Nephron progenitor cell (in vitro differentiated cells): ENCODE results near the gene CD48.
"Not testable (repeated sequence)": the region's sequence is repeated elsewhere in the genome, so short reads cannot be mapped to it uniquely, and the experiment has no call there.

Experiments used
- DNase-seq: peaks from one replicate; pipeline ENCODE4 v3.0.0; 2021
- H3K27ac Mint-ChIP-seq: 2 replicates; pipeline ENCODE4 v1.8.0; 2021; ENCODE audit warnings: mild to moderate bottlenecking, moderate library complexity, mixed read lengths
- H3K27me3 Mint-ChIP-seq: 2 replicates; pipeline ENCODE4 v1.8.0; 2021; ENCODE audit warnings: mild to moderate bottlenecking, low read depth, mixed read lengths; ENCODE audit not compliant: poor library complexity
- H3K36me3 Mint-ChIP-seq: 2 replicates; pipeline ENCODE4 v1.8.0; 2021; ENCODE audit warnings: low read depth, mixed read lengths
- H3K4me1 Mint-ChIP-seq: 2 replicates; pipeline ENCODE4 v1.8.0; 2021; ENCODE audit warnings: mixed read lengths
- H3K4me3 Mint-ChIP-seq: 2 replicates; pipeline ENCODE4 v1.8.0; 2021; ENCODE audit warnings: mild to moderate bottlenecking, moderate library complexity, mixed read lengths
- H3K9me3 Mint-ChIP-seq: 2 replicates; pipeline ENCODE4 v1.8.0; 2021; ENCODE audit warnings: mild to moderate bottlenecking, moderate library complexity, mixed read lengths
- CTCF ChIP-seq: fragments of 200-600 bp; sonication (generic); IDR thresholded peaks from 2 replicates; pipeline ENCODE4 v1.5.0; 2021; ENCODE audit warnings: antibody characterized with exemption

CD48 gene

GRCh38 chr1:160708801-160709200, 2.8 kb downstream of the CD48 start:
- H3K9me3 Mint-ChIP-seq = no peaks in the 10 kb centered on the region
- no peaks in the 10 kb centered on the region for H3K4me1 Mint-ChIP-seq
- no peaks in the 10 kb centered on the region for H3K27me3 Mint-ChIP-seq
- H3K4me3 Mint-ChIP-seq = no peak overlapping the region
- TF ChIP-seq CTCF = no peak
- DNase-seq = no peak
- no peak overlapping the region for H3K27ac Mint-ChIP-seq
- H3K36me3 Mint-ChIP-seq = no peaks in the 10 kb centered on the region

GRCh38 chr1:160708118-160708517, 3.5 kb downstream of the CD48 start:
- Mint-ChIP-seq H3K27me3 (peaks cover 5% of the 10 kb centered on the region), H3K4me3 (no peak overlapping the region), H3K4me1 (no peaks in the 10 kb centered on the region), H3K9me3 (no peaks in the 10 kb centered on the region), H3K27ac (no peak overlapping the region), H3K36me3 (no peaks in the 10 kb centered on the region)
- TF ChIP-seq CTCF = no peak
- no peak for DNase-seq

- peaks cover 5% of the 10 kb centered on the region for H3K27me3 Mint-ChIP-seq
- no peak for TF ChIP-seq CTCF
- H3K9me3 Mint-ChIP-seq = no peaks in the 10 kb centered on the region
- H3K36me3 Mint-ChIP-seq = no peaks in the 10 kb centered on the region
- no peaks in the 10 kb centered on the region for H3K4me1 Mint-ChIP-seq
- H3K4me3 Mint-ChIP-seq = no peak overlapping the region
- H3K27ac Mint-ChIP-seq = no peak overlapping the region
- no peak for DNase-seq
These were observed 4.2 kb downstream of the CD48 start for GRCh38 chr1:160707236-160708064.

- no peak for DNase-seq
- H3K36me3 Mint-ChIP-seq = no peaks in the 10 kb centered on the region
- no peak for TF ChIP-seq CTCF
- H3K4me3 Mint-ChIP-seq = no peak overlapping the region
- H3K27me3 Mint-ChIP-seq = peaks cover 5% of the 10 kb centered on the region
- no peak overlapping the region for H3K27ac Mint-ChIP-seq
- H3K9me3 Mint-ChIP-seq = no peaks in the 10 kb centered on the region
- peaks cover 6% of the 10 kb centered on the region for H3K4me1 Mint-ChIP-seq
These were observed 4.9 kb downstream of the CD48 start for GRCh38 chr1:160706526-160707235.

GRCh38 chr1:160705742-160706141, 5.9 kb downstream of the CD48 start:
- no peak for DNase-seq
- Mint-ChIP-seq H3K27ac (no peak overlapping the region), H3K36me3 (no peaks in the 10 kb centered on the region), H3K4me1 (peaks cover 7% of the 10 kb centered on the region), H3K27me3 (peaks cover 5% of the 10 kb centered on the region), H3K9me3 (no peaks in the 10 kb centered on the region), H3K4me3 (no peak overlapping the region)
- no peak for TF ChIP-seq CTCF

GRCh38 chr1:160705212-160705621, 6.4 kb downstream of the CD48 start:
- H3K27ac Mint-ChIP-seq, H3K4me1 Mint-ChIP-seq, H3K9me3 Mint-ChIP-seq, H3K27me3 Mint-ChIP-seq, H3K4me3 Mint-ChIP-seq, DNase-seq, H3K36me3 Mint-ChIP-seq: not testable (repeated sequence)
